ENCODE measurements around the gene UCN3.

Gene UCN3

DNA sequence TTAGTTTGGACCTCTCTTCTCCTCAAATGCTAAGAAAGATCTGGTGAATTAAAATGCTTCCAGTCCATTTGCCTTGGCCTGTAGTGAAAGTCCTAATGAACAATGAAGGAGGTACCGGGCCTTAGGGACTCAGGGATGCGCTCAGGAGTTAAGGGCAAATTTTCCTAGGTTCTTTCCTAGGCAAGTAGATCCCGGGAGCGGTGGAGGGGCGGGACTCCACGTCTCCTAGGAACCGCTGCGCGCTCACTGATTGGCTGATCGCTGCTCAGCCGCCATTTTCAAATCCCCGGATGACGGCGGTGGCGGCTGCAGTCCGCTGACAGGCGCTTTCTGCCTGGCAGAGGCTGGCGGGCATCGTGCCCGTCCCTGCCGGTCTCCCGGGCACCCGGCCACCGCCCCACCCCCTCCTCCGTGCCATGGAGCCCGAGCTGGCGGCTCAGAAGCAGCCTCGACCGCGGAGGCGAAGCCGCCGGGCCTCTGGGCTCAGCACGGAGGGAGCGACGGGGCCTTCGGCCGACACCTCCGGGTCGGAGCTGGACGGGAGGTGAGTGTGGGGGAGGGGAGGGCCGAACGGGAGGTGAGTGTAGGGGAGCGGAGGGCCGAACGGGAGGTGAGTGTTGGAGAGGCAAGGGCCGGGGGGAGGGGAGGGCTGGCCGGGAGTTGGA, 47.6 kb downstream of the UCN3 start, which contains the start of gene NET1:
Gene NET1, plus strand, starts transcription at position 281 of the 665 bp plus-strand sequence. Its CDS starts 136 bp downstream, at position 417.
- peak within 1 kb of the TSS; percentile 74 for H4K91ac ChIP-seq (ENCODE audit: low read depth, low read length)
- H3K9ac ChIP-seq (ENCODE audit: low read length), result peak within 1 kb of the TSS; percentile 94
- no peak within 1 kb of the TSS for H2BK12ac ChIP-seq (ENCODE audit: low read length)
- peak within 1 kb of the TSS; percentile 98 for H3K4me3 ChIP-seq (ENCODE audit: low read depth, low read length)
- H3K79me1 ChIP-seq (ENCODE audit: low read length), result peaks cover 4% of the 10 kb centered on the region
- no peaks in the 10 kb centered on the region for H3K36me3 ChIP-seq (ENCODE audit: control insufficient read depth in 1 of 2, insufficient read depth in 2 of 2, low read length in 2 of 2)
- peaks cover 0 to 8% of the 10 kb centered on the region in 2 experiments for H3K4me1 ChIP-seq (ENCODE audit: control insufficient read depth in 1 of 2, insufficient read depth in 2 of 2, low read length in 2 of 2)
- H2BK5ac ChIP-seq (ENCODE audit: low read depth, low read length, poor library complexity), result peak within 1 kb of the TSS; percentile 33
- H3K27me3 ChIP-seq (ENCODE audit: insufficient read depth, low read length), result no peaks in the 10 kb centered on the region
- peak within 1 kb of the TSS; percentile 80 for H3K18ac ChIP-seq (ENCODE audit: low read length)
- peaks cover 11% of the 10 kb centered on the region for H3K79me2 ChIP-seq (ENCODE audit: control insufficient read depth, insufficient read depth, low read length, poor library complexity)
- DNase-seq, result peak; percentile 86 to 93
- peak within 1 kb of the TSS; percentile 82 for H4K8ac ChIP-seq (ENCODE audit: low read depth, low read length)
- WGBS (ENCODE audit: extremely low coverage, insufficient coverage, insufficient read length), result no CpG with 5 or more reads among the region's 48 CpGs
- H3K27ac ChIP-seq (ENCODE audit: low read depth, low read length), result no peak within 1 kb of the TSS
- peak within 1 kb of the TSS; percentile 84 for H3K4ac ChIP-seq (ENCODE audit: low read depth, low read length)
- peak within 1 kb of the TSS; percentile 63 for H3K23ac ChIP-seq (ENCODE audit: low read length)
- peak within 1 kb of the TSS; percentile 45 for H2AFZ ChIP-seq (ENCODE audit: insufficient read depth, low read length, poor library complexity)
- no peak within 1 kb of the TSS for H2BK120ac ChIP-seq (ENCODE audit: insufficient read depth, low read length, poor library complexity)
- no peak within 1 kb of the TSS for H2AK5ac ChIP-seq (ENCODE audit: low read length)
- no peak within 1 kb of the TSS for H4K12ac ChIP-seq (ENCODE audit: low read depth, low read length)
- H3K14ac ChIP-seq (ENCODE audit: low read length), result peak within 1 kb of the TSS; percentile 77
- H3K4me2 ChIP-seq (ENCODE audit: low read length), result peak within 1 kb of the TSS; percentile 99
- no peaks in the 10 kb centered on the region for H3K9me3 ChIP-seq (ENCODE audit: insufficient read depth, low read depth, low read length)

GRCh38 chr10:5413012-5413938, 48.5 kb downstream of the UCN3 start:
- Histone ChIP-seq H2BK5ac (ENCODE audit: low read depth, low read length, poor library complexity) (no peak overlapping the region), H3K27me3 (ENCODE audit: insufficient read depth, low read length) (no peaks in the 10 kb centered on the region), H3K27ac (ENCODE audit: low read depth, low read length) (no peak overlapping the region), H2BK12ac (ENCODE audit: low read length) (no peak overlapping the region), H3K4ac (ENCODE audit: low read depth, low read length) (peak overlapping the region; percentile 84), H3K79me2 (ENCODE audit: control insufficient read depth, insufficient read depth, low read length, poor library complexity) (peaks cover 11% of the 10 kb centered on the region), H4K8ac (ENCODE audit: low read depth, low read length) (no peak overlapping the region), H2AK5ac (ENCODE audit: low read length) (no peak overlapping the region), H3K14ac (ENCODE audit: low read length) (no peak overlapping the region), H3K23ac (ENCODE audit: low read length) (peak overlapping the region; percentile 63), H3K9ac (ENCODE audit: low read length) (peak overlapping the region; percentile 81), H3K4me2 (ENCODE audit: low read length) (peak overlapping the region; percentile 99), H4K12ac (ENCODE audit: low read depth, low read length) (no peak overlapping the region), H3K9me3 (ENCODE audit: insufficient read depth, low read depth, low read length) (no peaks in the 10 kb centered on the region), H3K4me3 (ENCODE audit: low read depth, low read length) (peak overlapping the region; percentile 98), H3K18ac (ENCODE audit: low read length) (no peak overlapping the region), H3K79me1 (ENCODE audit: low read length) (peaks cover 4% of the 10 kb centered on the region), H2BK120ac (ENCODE audit: insufficient read depth, low read length, poor library complexity) (no peak overlapping the region), H3K36me3 (ENCODE audit: control insufficient read depth in 1 of 2, insufficient read depth in 2 of 2, low read length in 2 of 2) (no peaks in the 10 kb centered on the region), H4K91ac (ENCODE audit: low read depth, low read length) (no peak overlapping the region), H2AFZ (ENCODE audit: insufficient read depth, low read length, poor library complexity) (no peak overlapping the region), H3K4me1 (ENCODE audit: control insufficient read depth in 1 of 2, insufficient read depth in 2 of 2, low read length in 2 of 2) (peaks cover 0 to 8% of the 10 kb centered on the region in 2 experiments)
- WGBS (ENCODE audit: extremely low coverage, insufficient coverage, insufficient read length), result 100% methylated on average over 1 of the region's 20 CpGs
- peak in 1 of 2 donors; percentile 6 for DNase-seq

DNA sequence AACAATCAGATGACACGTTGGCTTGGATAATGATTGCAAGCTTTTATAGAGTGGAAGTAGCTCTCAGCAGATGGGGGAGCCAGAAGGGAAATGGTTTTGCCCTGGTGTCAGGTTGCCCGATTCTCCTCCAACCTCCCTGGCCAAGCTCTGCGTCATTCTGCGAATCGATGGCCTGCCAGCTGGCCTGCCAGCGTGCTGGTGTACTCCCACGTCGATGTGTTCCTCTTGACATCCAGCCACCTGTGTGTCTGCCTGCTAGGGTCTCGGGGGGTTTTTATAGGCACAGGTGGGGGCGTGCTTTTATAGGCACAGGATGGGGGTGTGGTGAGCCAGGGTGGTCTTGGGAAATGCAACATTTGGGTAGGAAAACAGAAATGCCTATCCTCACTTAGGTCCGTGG, 52.2 kb downstream of the UCN3 start:
- Histone ChIP-seq H2AFZ (ENCODE audit: insufficient read depth, low read length, poor library complexity) (no peak overlapping the region), H2AK5ac (ENCODE audit: low read length) (no peak overlapping the region), H3K79me2 (ENCODE audit: control insufficient read depth, insufficient read depth, low read length, poor library complexity) (peaks cover 11% of the 10 kb centered on the region), H3K4me1 (ENCODE audit: control insufficient read depth in 1 of 2, insufficient read depth in 2 of 2, low read length in 2 of 2) (peaks cover 0 to 8% of the 10 kb centered on the region in 2 experiments), H3K4me3 (ENCODE audit: low read depth, low read length) (no peak overlapping the region), H3K36me3 (ENCODE audit: control insufficient read depth in 1 of 2, insufficient read depth in 2 of 2, low read length in 2 of 2) (no peaks in the 10 kb centered on the region), H3K79me1 (ENCODE audit: low read length) (peaks cover 4% of the 10 kb centered on the region), H3K27ac (ENCODE audit: low read depth, low read length) (no peak overlapping the region), H3K9ac (ENCODE audit: low read length) (no peak overlapping the region), H3K4ac (ENCODE audit: low read depth, low read length) (peak overlapping the region; percentile 53), H2BK120ac (ENCODE audit: insufficient read depth, low read length, poor library complexity) (no peak overlapping the region), H4K8ac (ENCODE audit: low read depth, low read length) (no peak overlapping the region), H3K23ac (ENCODE audit: low read length) (no peak overlapping the region), H4K12ac (ENCODE audit: low read depth, low read length) (no peak overlapping the region), H3K18ac (ENCODE audit: low read length) (peak overlapping the region; percentile 37), H2BK12ac (ENCODE audit: low read length) (no peak overlapping the region), H3K14ac (ENCODE audit: low read length) (no peak overlapping the region), H3K9me3 (ENCODE audit: insufficient read depth, low read depth, low read length) (no peaks in the 10 kb centered on the region), H3K27me3 (ENCODE audit: insufficient read depth, low read length) (no peaks in the 10 kb centered on the region), H4K91ac (ENCODE audit: low read depth, low read length) (no peak overlapping the region), H3K4me2 (ENCODE audit: low read length) (no peak overlapping the region), H2BK5ac (ENCODE audit: low read depth, low read length, poor library complexity) (no peak overlapping the region)
- no peak for DNase-seq
- WGBS (ENCODE audit: extremely low coverage, insufficient coverage, insufficient read length), result no CpG with 5 or more reads among the region's 11 CpGs

- no peak overlapping the region for H2AFZ ChIP-seq (ENCODE audit: insufficient read depth, low read length, poor library complexity)
- H3K9me3 ChIP-seq (ENCODE audit: insufficient read depth, low read depth, low read length), result no peaks in the 10 kb centered on the region
- no peak overlapping the region for H3K27ac ChIP-seq (ENCODE audit: low read depth, low read length)
- H2BK5ac ChIP-seq (ENCODE audit: low read depth, low read length, poor library complexity), result no peak overlapping the region
- H4K91ac ChIP-seq (ENCODE audit: low read depth, low read length), result no peak overlapping the region
- H3K27me3 ChIP-seq (ENCODE audit: insufficient read depth, low read length), result no peaks in the 10 kb centered on the region
- no peak overlapping the region for H2BK120ac ChIP-seq (ENCODE audit: insufficient read depth, low read length, poor library complexity)
- peaks cover 0 to 8% of the 10 kb centered on the region in 2 experiments for H3K4me1 ChIP-seq (ENCODE audit: control insufficient read depth in 1 of 2, insufficient read depth in 2 of 2, low read length in 2 of 2)
- H3K4me3 ChIP-seq (ENCODE audit: low read depth, low read length), result no peak overlapping the region
- H3K4me2 ChIP-seq (ENCODE audit: low read length), result no peak overlapping the region
- no peak overlapping the region for H3K23ac ChIP-seq (ENCODE audit: low read length)
- H3K4ac ChIP-seq (ENCODE audit: low read depth, low read length), result no peak overlapping the region
- H3K79me1 ChIP-seq (ENCODE audit: low read length), result no peaks in the 10 kb centered on the region
- H3K14ac ChIP-seq (ENCODE audit: low read length), result no peak overlapping the region
- H3K18ac ChIP-seq (ENCODE audit: low read length), result no peak overlapping the region
- H2BK12ac ChIP-seq (ENCODE audit: low read length), result no peak overlapping the region
- peaks cover 5% of the 10 kb centered on the region for H3K79me2 ChIP-seq (ENCODE audit: control insufficient read depth, insufficient read depth, low read length, poor library complexity)
- H3K9ac ChIP-seq (ENCODE audit: low read length), result no peak overlapping the region
- H2AK5ac ChIP-seq (ENCODE audit: low read length), result no peak overlapping the region
- DNase-seq, result no peak
- H3K36me3 ChIP-seq (ENCODE audit: control insufficient read depth in 1 of 2, insufficient read depth in 2 of 2, low read length in 2 of 2), result no peaks in the 10 kb centered on the region
- no peak overlapping the region for H4K8ac ChIP-seq (ENCODE audit: low read depth, low read length)
- H4K12ac ChIP-seq (ENCODE audit: low read depth, low read length), result no peak overlapping the region
These were observed 53.8 kb downstream of the UCN3 start for GRCh38 chr10:5418584-5418983.

Measured in trophoblast cell (in vitro differentiated cells and primary cell).